GM21381 (cell line): ENCODE results near the gene TRIM24.
"Not testable (repeated sequence)": the region's sequence is repeated elsewhere in the genome, so short reads cannot be mapped to it uniquely, and the experiment has no call there.

Source experiments
- ATAC-seq: cut with Tn5 transposase; IDR thresholded peaks from one replicate; pipeline ENCODE4 v1.9.1; 2021; ENCODE audit warnings: mild to moderate bottlenecking, moderate library complexity; ENCODE audit not compliant: unreplicated experiment

The TRIM24 gene

DNA sequence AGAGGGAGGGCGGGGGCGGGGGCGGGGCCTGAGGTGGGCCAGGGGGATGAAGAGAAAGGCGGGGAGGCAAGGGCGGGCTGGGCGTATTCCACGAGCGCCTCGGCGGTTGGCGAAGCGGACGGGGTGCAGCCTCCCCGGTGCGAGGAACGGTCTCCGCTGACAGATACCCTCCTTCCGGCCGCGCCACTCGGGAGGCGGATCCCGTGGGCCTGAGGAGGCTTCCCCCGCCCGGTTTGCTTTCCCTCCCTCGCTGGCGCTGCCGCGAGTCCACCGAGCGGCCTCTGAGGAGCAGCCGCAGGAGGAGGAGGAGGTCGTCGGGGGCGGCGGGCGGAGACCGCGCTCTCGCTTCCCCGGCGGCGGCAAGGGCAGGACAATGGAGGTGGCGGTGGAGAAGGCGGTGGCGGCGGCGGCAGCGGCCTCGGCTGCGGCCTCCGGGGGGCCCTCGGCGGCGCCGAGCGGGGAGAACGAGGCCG lies at the start of gene TRIM24:
TRIM24 (plus strand) TSS at position 84 of the 473 bp plus-strand sequence; CDS start at position 374, 290 bp downstream.
- peak; percentile 68 for ATAC-seq

DNA sequence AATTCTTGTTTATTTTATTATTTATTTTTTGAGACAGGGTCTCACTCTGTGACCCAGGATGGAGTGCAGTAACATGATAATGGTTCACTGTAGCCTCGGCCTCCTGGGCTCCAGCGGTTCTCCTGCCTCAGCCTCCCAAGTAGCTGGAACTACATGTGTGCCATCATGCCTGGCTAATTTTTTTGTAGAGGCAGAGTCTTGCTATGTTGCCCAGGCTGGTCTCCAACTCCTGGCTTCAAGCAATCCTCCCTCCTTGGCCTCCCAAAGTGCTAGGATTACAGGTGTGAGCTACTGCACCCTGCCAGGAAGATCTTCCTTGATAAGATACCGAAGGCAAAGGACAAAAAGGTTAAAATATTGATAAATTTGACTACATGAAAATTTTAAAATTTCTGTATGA lies 48.0 kb upstream of the TRIM24 start:
- ATAC-seq, result not testable (repeated sequence)

GRCh38 chr7:138412921-138413320 lies 47.1 kb upstream of the TRIM24 start:
- ATAC-seq, result not testable (repeated sequence)

- ATAC-seq, result no peak
Measured at GRCh38 chr7:138417078-138417700, 42.9 kb upstream of the TRIM24 start.

DNA sequence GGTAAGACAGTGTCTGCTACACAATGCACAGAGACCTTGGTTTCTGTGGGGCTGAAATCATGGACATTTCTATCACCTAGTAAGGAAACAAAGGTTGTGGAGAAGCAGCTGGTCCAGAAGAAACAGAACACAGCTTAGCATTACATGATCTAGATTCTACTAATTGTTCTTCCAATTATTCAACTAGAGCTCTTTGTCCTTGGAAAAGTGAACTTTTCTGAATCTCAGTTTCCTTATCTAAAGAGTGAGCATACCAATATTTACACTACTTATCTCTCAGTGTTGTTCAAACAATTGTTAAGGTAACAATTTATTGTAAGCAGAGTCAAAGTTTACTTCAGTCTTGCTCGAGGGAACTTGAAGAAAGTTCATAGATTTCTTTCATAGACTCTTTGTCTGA lies 42.3 kb upstream of the TRIM24 start:
- no peak for ATAC-seq

- ATAC-seq, result not testable (repeated sequence)
Measured at GRCh38 chr7:138418403-138418802, 41.7 kb upstream of the TRIM24 start.

GRCh38 chr7:138425026-138425425 lies 35.0 kb upstream of the TRIM24 start:
- no peak for ATAC-seq

- no peak for ATAC-seq
Measured at GRCh38 chr7:138429577-138430250, 30.3 kb upstream of the TRIM24 start.

- ATAC-seq, result no peak
Measured at GRCh38 chr7:138431517-138431916, 28.5 kb upstream of the TRIM24 start.

- no peak for ATAC-seq
Measured at GRCh38 chr7:138433583-138434443, 26.2 kb upstream of the TRIM24 start.

DNA sequence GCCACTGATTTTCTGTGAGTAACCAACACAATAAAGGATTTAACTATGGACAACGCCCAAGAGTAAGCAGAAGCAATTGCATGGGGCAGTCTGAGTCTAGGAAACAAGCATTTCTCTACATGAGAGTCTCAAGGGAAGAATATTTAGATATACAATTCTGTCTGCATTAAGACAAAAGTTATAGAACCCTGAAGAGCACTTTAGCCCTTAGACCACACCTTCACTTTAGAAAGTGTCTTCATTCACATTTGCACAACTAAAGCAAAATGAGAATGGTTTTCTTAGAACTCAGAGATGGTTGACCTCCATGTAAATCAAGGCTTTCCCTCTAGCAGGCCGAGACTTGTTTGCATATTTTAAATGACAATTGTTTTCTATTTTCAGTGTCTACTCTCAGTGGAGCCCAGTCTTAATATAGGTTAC lies 25.5 kb upstream of the TRIM24 start:
- ATAC-seq, result no peak

DNA sequence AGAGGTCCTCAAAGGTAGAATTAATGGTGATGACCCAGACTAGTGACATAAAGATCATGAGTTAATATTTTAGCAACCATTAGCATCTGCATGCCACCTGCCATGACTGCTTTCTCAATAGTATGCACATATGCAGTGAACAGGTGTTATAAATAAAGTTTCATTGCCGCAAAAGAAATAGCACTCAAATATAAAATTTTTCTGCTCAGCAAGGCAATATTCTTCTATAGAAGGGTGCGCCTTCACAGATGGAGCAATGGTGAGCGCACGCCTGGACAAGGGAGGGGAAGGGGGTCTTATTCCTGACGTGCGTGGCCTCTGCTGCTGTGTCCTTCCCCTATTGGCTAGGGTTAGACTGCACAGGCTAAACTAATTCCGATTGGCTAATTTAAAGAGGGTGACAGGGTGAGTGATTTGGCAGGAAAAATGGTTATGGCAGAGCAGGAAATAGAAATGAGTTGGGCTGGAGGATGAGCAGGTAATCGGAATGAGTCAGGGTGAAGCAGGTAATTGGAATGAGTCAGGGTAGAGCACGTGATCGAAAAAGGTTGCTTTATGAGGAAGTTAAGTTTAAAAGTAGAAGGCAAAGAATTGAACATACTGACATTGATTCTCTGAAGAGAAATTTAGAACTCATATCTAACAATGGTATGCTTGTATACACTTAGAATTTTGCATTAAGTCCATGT lies 24.7 kb upstream of the TRIM24 start:
- ATAC-seq, result no peak

GRCh38 chr7:138436388-138436787 lies 23.7 kb upstream of the TRIM24 start:
- ATAC-seq, result no peak

- no peak for ATAC-seq
Measured at GRCh38 chr7:138440460-138440859, 19.6 kb upstream of the TRIM24 start.

DNA sequence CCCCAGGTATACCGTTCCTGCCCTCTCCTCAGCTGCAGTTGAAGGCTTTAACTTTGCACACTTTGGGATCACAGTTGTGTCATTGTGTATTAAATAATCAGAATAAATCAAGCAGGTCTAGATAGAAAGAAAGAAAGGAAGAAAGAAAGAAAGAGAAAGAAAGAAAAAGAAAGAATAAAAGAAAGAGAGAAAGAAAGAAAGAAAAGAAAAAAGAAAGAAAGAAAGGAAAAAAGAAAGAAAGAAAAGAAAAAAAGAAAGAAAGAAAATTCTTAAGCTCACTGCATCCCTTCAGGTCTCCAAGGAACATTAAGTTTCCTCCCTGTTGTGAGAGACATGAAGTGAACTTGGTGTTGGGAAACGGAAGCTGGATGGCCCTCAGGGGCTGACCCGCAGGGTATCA lies 17.2 kb upstream of the TRIM24 start:
- ATAC-seq, result no peak

DNA sequence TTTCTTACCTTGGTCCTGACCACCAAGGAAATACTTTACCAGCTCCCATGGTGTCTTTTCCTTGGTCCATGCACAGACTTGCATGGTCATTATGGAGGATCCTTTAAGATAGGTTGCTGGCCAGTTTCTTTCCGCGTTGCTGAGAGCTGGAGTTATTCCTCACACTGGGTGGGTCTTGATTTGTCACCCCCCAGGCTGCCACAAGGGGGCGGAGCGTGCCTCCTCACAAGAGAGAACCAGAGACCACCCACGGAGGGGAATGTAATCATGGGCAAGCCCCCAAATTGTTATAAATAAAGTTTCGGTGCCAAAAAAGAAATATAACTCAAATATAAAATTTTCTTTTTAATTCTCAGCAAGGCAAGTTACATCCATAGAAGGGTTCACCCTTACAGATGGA lies 10.5 kb upstream of the TRIM24 start:
- ATAC-seq, result no peak

GRCh38 chr7:138455609-138456008 lies 4.5 kb upstream of the TRIM24 start:
- no peak for ATAC-seq

GRCh38 chr7:138456220-138456619 lies 3.8 kb upstream of the TRIM24 start:
- ATAC-seq, result no peak

GRCh38 chr7:138458576-138459412 lies 1.3 kb upstream of the TRIM24 start:
- no peak for ATAC-seq
